Activated B cell treated with CpG ODN at 0.5 μM for 24 hours (primary cell): ENCODE measurements around the gene FFAR1. TPM values are rescaled to one million over a fixed set of nuclear protein-coding genes. Genes with fewer than 3 reads are reported as not detected.

Source experiments
- ATAC-seq: fragments of 200-7000 bp; cut with Tn5 transposase; one replicate; pipeline ENCODE4 v1.10.0; 2021; ENCODE audit warnings: low read depth, mild to moderate bottlenecking, moderate library complexity
- CTCF ChIA-PET: fragments of 350-600 bp; sonication (Branson Sonifier 250); formaldehyde crosslinking; loops from one replicate; lab custom pipeline; 2021; ENCODE audit warnings: antibody characterized with exemption; lab: Charles Lee
- POLR2A ChIA-PET: fragments of 350-600 bp; sonication (Branson Sonifier 250); formaldehyde crosslinking; loops from one replicate; lab custom pipeline; 2021; ENCODE audit warnings: antibody characterized with exemption; lab: Charles Lee
- DNase-seq: peaks from one replicate; pipeline ENCODE4 v3.0.0; 2022
- H3K27ac Mint-ChIP-seq: one replicate; pipeline ENCODE4 v1.8.0; 2020; ENCODE audit warnings: mixed read lengths
- H3K27me3 Mint-ChIP-seq: one replicate; pipeline ENCODE4 v1.8.0; 2021; ENCODE audit warnings: mixed read lengths
- H3K36me3 Mint-ChIP-seq: one replicate; pipeline ENCODE4 v1.8.0; 2021; ENCODE audit warnings: low read depth, mixed read lengths
- H3K4me1 Mint-ChIP-seq: one replicate; pipeline ENCODE4 v1.8.0; 2021; ENCODE audit warnings: mixed read lengths
- H3K4me3 Mint-ChIP-seq: one replicate; pipeline ENCODE4 v1.8.0; 2020; ENCODE audit warnings: mild to moderate bottlenecking, mixed read lengths
- H3K9me3 Mint-ChIP-seq: one replicate; pipeline ENCODE4 v1.8.0; 2020; ENCODE audit warnings: mixed read lengths
- CTCF ChIP-seq: fragments of 200-600 bp; IDR thresholded peaks from one replicate; pipeline ENCODE4 v1.8.0; 2022; ENCODE audit warnings: antibody characterized with exemption, mild to moderate bottlenecking
- intact Hi-C: fragments of 100-400 bp; cut with micrococcal nuclease; formaldehyde crosslinking; loops from one replicate; pipeline ENCODE4 v1.15.1; 2024
- total RNA-seq: library from RNA; stranded (reverse); gene quantifications from 2 replicates; pipeline ENCODE4 v1.2.3, GENCODE V29; 2022

FFAR1 gene
- total RNA-seq, 1 donor from 2014 or later: 6.0 TPM

DNA sequence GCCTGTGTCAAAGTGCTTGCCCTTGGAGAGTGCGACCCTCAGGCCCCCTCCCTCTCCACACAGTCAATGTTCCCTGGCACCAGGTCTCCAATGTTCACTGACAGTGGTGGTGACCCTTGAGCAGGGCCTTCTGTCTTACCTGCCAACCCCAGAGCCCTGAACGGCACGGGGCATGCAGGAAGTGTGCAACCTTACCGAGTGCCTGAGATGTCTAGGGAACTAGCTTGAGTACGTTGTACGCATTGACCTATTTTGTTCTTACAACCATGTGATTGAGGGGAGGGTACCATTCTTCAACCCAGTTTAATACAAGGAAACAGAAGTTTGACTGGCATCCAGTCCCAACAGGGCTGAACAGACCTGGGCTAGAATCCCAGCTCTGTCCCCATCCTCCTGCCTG lies 42.5 kb upstream of the FFAR1 start:
- Mint-ChIP-seq H3K9me3 (no peaks in the 10 kb centered on the region), H3K27ac (no peak overlapping the region), H3K36me3 (no peaks in the 10 kb centered on the region), H3K4me3 (no peak overlapping the region), H3K4me1 (peaks cover 48% of the 10 kb centered on the region), H3K27me3 (no peaks in the 10 kb centered on the region)
- no peak for ATAC-seq
- intact Hi-C loops: no loop called here
- no peak for TF ChIP-seq CTCF
- ChIA-PET CTCF (no interaction called here), POLR2A (interaction anchor here (1.6 kb wide), 1 partner anchor 25 kb away, joined by 4 read pairs; the partner anchor contains the start of gene CD22)
- no peak for DNase-seq

GRCh38 chr19:35306473-35307246 lies 41.0 kb upstream of the FFAR1 start:
- Mint-ChIP-seq H3K36me3 (no peaks in the 10 kb centered on the region), H3K4me1 (peaks cover 56% of the 10 kb centered on the region), H3K9me3 (no peaks in the 10 kb centered on the region), H3K27ac (peak overlapping the region; percentile 12), H3K4me3 (no peak overlapping the region), H3K27me3 (no peaks in the 10 kb centered on the region)
- ChIA-PET CTCF (interaction anchor here (0.9 to 2.3 kb wide), 8 partner anchors 9 to 188 kb away, joined by 3 to 9 read pairs (median 5); no protein-coding TSS in a partner anchor), POLR2A (interaction anchor here (0.7 to 1.8 kb wide), 8 partner anchors 10 to 161 kb away, joined by 3 to 6 read pairs (median 3); partner anchors contain the start of gene FFAR1)
- intact Hi-C loops: loop anchor here (1.0 to 2.0 kb wide), 3 partner anchors 16 to 162 kb away; no protein-coding TSS in a partner anchor
- TF ChIP-seq CTCF: no peak
- no peak for DNase-seq
- ATAC-seq: peak; percentile 60

GRCh38 chr19:35307931-35308330 lies 39.8 kb upstream of the FFAR1 start:
- ChIA-PET POLR2A (interaction anchor here (1.0 to 1.8 kb wide), 3 partner anchors 16 to 37 kb away, joined by 3 to 6 read pairs (median 3); no protein-coding TSS in a partner anchor), CTCF (interaction anchor here (1.2 to 2.3 kb wide), 4 partner anchors 25 to 187 kb away, joined by 4 to 9 read pairs (median 6); no protein-coding TSS in a partner anchor)
- intact Hi-C loops: loop anchor here (2.0 kb wide), 2 partner anchors 15 to 45 kb away; no protein-coding TSS in a partner anchor
- peak overlapping the region; percentile 28 for H3K4me3 Mint-ChIP-seq
- no peak for TF ChIP-seq CTCF
- no peaks in the 10 kb centered on the region for H3K9me3 Mint-ChIP-seq
- DNase-seq: no peak
- H3K36me3 Mint-ChIP-seq: no peaks in the 10 kb centered on the region
- H3K27ac Mint-ChIP-seq: peak overlapping the region; percentile 4
- no peak for ATAC-seq
- peaks cover 60% of the 10 kb centered on the region for H3K4me1 Mint-ChIP-seq
- H3K27me3 Mint-ChIP-seq: no peaks in the 10 kb centered on the region

GRCh38 chr19:35308910-35309309 lies 38.8 kb upstream of the FFAR1 start:
- DNase-seq (no peak), ATAC-seq (no peak)
- Mint-ChIP-seq H3K9me3 (no peaks in the 10 kb centered on the region), H3K4me1 (peaks cover 62% of the 10 kb centered on the region), H3K27me3 (no peaks in the 10 kb centered on the region), H3K4me3 (no peak overlapping the region), H3K36me3 (no peaks in the 10 kb centered on the region), H3K27ac (no peak overlapping the region)
- CTCF ChIA-PET: no interaction called here
- POLR2A ChIA-PET: interaction anchor here (0.8 kb wide), 1 partner anchor 10 kb away, joined by 3 read pairs; no protein-coding TSS in a partner anchor
- intact Hi-C loops: no loop called here
- no peak for TF ChIP-seq CTCF
